Esophagus muscularis mucosa (tissue), 3 donors: ENCODE measurements around the gene USP20.

ENCODE experiments used
- POLR2AphosphoS5 ChIP-seq, 2 donors: sonication (generic); formaldehyde crosslinking; IDR thresholded peaks; one replicate each; pipeline ENCODE4 v1.6.1; 2017; ENCODE audit warnings: antibody characterized with exemption in 2 of 2
- TF ChIP-seq, protein P1 (sequence below), 3 experiments: fragments of 200-600 bp in 2 of 3; fragments of 450-650 bp in 1 of 3; sonication (generic) in 2 of 3; IDR thresholded peaks; one replicate each; pipeline ENCODE4 v1.5.1; 2017 to 2019; ENCODE audit warnings: antibody characterized with exemption in 3 of 3, mild to moderate bottlenecking in 2 of 3, moderate library complexity in 1 of 3

- TF ChIP-seq, protein P1, sequence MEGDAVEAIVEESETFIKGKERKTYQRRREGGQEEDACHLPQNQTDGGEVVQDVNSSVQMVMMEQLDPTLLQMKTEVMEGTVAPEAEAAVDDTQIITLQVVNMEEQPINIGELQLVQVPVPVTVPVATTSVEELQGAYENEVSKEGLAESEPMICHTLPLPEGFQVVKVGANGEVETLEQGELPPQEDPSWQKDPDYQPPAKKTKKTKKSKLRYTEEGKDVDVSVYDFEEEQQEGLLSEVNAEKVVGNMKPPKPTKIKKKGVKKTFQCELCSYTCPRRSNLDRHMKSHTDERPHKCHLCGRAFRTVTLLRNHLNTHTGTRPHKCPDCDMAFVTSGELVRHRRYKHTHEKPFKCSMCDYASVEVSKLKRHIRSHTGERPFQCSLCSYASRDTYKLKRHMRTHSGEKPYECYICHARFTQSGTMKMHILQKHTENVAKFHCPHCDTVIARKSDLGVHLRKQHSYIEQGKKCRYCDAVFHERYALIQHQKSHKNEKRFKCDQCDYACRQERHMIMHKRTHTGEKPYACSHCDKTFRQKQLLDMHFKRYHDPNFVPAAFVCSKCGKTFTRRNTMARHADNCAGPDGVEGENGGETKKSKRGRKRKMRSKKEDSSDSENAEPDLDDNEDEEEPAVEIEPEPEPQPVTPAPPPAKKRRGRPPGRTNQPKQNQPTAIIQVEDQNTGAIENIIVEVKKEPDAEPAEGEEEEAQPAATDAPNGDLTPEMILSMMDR (IDR thresholded peaks at IDR 0.05) = no peak
- no peak for TF ChIP-seq POLR2AphosphoS5 (IDR thresholded peaks at IDR 0.05)
These were observed 67.5 kb downstream of the USP20 start for GRCh38 chr9:129902740-129903134.
